Urinary bladder (tissue), 4 donors: Measurements from ENCODE around the gene WDFY1. TPM values are rescaled to one million over a fixed set of nuclear protein-coding genes. Genes with fewer than 3 reads are reported as not detected.
"Not testable (repeated sequence)": the region's sequence is repeated elsewhere in the genome, so short reads cannot be mapped to it uniquely, and the experiment has no call there.

Source experiments
- DNase-seq: peaks from one replicate; pipeline ENCODE4 v3.0.0-alpha.2; 2015; ENCODE audit errors: extremely low spot score
- H3K27ac ChIP-seq: one replicate; pipeline ENCODE4 v1.5.1; 2013; ENCODE audit warnings: low read depth, mild to moderate bottlenecking, moderate library complexity
- H3K36me3 ChIP-seq: one replicate; pipeline ENCODE4 v1.6.1; 2013; ENCODE audit warnings: mild to moderate bottlenecking, moderate library complexity; ENCODE audit not compliant: insufficient read depth
- H3K4me1 ChIP-seq: one replicate; pipeline ENCODE4 v1.6.1; 2013; ENCODE audit warnings: mild to moderate bottlenecking, moderate library complexity; ENCODE audit not compliant: insufficient read depth
- H3K4me3 ChIP-seq: one replicate; pipeline ENCODE4 v1.5.1; 2013; ENCODE audit warnings: low read depth, low read length
- WGBS: extraction: QIAGEN DNeasy Blood & Tissue Kit; methylation state at CpG from one replicate; pipeline ENCODE4 v1.1.7; 2013; 5-methylcytosine and 5-hydroxymethylcytosine counted together
- polyA plus RNA-seq: library from polyadenylated mRNA; stranded (reverse); fragments of 200-250 nt; gene quantifications from one replicate; pipeline ENCODE4 v1.2.3, GENCODE V29; 2013
- total RNA-seq: library from RNA; depleted of rRNA; stranded (reverse); fragments of >200 nt; gene quantifications from one replicate; pipeline ENCODE4 v1.2.3, GENCODE V29; 2014
- donor health status: healthy with polysubstance abuse.
- donor health status: healthy.

WDFY1 gene
- total and polyA plus RNA-seq, 2 donors = 22.6 to 104 TPM

DNA sequence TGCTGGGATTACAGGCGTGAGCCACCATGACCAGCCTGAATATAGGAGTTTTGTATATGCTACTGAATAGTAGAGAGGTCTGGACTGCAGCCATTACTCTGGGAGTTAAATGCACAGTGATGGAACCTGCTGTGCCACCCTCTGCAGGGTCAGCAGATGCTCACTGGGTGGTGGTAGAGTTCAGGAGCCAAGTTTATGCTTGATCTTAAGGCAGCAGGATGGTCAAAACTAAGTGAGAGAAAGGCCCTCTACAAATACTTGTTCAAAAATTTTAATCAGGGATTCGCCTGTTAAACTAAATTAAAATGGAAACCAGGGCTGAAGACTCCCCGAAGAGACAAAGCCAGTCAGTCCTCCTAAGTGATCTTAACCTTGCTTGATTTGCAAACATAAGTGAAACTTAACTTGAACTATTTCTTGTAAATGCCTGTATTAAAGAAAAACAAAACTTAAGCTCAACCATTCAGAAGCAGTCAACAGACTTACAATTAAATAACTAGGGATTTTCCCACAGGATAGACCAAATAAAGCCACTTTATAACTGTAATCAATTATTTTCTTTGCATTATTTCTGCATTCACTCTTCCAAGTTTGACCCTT, 4.2 kb upstream of the WDFY1 start:
- WGBS = 89% methylated on average over 3 of the region's 3 CpGs
- DNase-seq = no peak
- Histone ChIP-seq H3K27ac (no peak overlapping the region), H3K36me3 (no peaks in the 10 kb centered on the region), H3K4me3 (no peak overlapping the region), H3K4me1 (no peaks in the 10 kb centered on the region)

DNA sequence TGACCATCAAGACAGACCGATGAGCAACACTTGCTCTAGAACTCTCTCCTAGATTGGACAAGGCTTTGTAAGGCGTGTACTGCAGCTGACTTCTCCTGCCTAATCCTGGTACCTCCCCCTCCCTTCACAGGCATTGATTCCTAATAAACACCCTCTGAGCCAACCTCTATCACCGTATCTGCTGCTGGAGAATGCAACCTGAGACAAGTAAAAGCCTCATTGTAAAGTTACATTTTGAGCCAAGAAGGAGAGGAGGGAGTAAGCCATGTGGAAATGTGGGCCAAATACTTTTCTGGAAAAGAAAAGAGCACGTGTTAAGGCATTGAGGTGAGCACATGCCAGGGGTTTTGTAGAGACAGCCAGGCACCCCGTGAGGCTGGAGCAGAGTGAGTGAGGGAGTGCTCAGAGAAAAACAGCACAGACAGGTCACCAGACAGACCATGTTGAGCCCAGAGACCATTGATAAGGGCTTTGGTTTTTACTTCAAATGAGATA, 2.6 kb upstream of the WDFY1 start:
- Histone ChIP-seq H3K4me1 (no peaks in the 10 kb centered on the region), H3K36me3 (no peaks in the 10 kb centered on the region), H3K4me3 (no peak overlapping the region), H3K27ac (no peak overlapping the region)
- DNase-seq = no peak
- WGBS = 43% methylated on average over 5 of the region's 5 CpGs

GRCh38 chr2:223945755-223946154, 620 bp upstream of the WDFY1 start:
- DNase-seq = no peak
- no peaks in the 10 kb centered on the region for H3K36me3 ChIP-seq
- no peak overlapping the region for H3K4me3 ChIP-seq
- H3K27ac ChIP-seq = no peak overlapping the region
- WGBS = 37% methylated on average over 4 of the region's 4 CpGs
- H3K4me1 ChIP-seq = no peaks in the 10 kb centered on the region

- WGBS = under 1% methylated on average over 46 of the region's 46 CpGs
- no peaks in the 10 kb centered on the region for H3K36me3 ChIP-seq
- DNase-seq = no peak
These were observed 901 bp downstream of the WDFY1 start for GRCh38 chr2:223944166-223944702.

GRCh38 chr2:223943561-223944008, 1.6 kb downstream of the WDFY1 start:
- Histone ChIP-seq H3K4me1 (no peaks in the 10 kb centered on the region), H3K36me3 (no peaks in the 10 kb centered on the region), H3K27ac (no peak overlapping the region), H3K4me3 (peak overlapping the region; percentile 100)
- no peak for DNase-seq
- WGBS = 16% methylated on average over 7 of the region's 7 CpGs

More at GRCh38 chr2:223944166-223944702, 901 bp downstream of the WDFY1 start:
- Histone ChIP-seq H3K4me1 (no peaks in the 10 kb centered on the region), H3K27ac (peak overlapping the region; percentile 97), H3K4me3 (peak overlapping the region; percentile 100)

DNA sequence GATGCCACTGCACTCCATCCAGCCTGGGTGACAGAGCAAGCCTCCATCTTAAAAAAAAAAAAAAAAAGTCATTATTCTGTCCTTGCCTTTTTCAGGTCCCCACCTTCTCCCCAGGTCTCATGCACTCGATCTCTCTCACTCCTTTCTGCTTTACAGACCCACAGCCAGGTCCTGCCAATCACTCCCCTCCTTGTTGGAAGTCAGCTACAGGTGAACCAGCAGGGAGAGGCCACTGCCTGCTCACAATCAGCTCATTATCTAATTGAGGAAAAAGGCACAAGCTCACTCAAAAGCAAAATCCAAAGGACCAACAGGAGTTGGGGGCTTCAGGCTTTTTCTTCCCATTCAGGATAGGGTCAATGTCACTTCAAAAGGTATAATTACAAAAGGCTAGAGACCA, 2.0 kb downstream of the WDFY1 start:
- 76% methylated on average over 1 of the region's 1 CpG for WGBS
- H3K4me1 ChIP-seq = no peaks in the 10 kb centered on the region
- H3K27ac ChIP-seq = no peak overlapping the region
- no peak overlapping the region for H3K4me3 ChIP-seq
- no peaks in the 10 kb centered on the region for H3K36me3 ChIP-seq
- DNase-seq = no peak

GRCh38 chr2:223941579-223942277, 3.4 kb downstream of the WDFY1 start:
- H3K36me3 ChIP-seq = no peaks in the 10 kb centered on the region
- DNase-seq = no peak
- 61% methylated on average over 12 of the region's 12 CpGs for WGBS
- H3K4me1 ChIP-seq = peaks cover under 1% of the 10 kb centered on the region
- no peak overlapping the region for H3K4me3 ChIP-seq
- no peak overlapping the region for H3K27ac ChIP-seq

DNA sequence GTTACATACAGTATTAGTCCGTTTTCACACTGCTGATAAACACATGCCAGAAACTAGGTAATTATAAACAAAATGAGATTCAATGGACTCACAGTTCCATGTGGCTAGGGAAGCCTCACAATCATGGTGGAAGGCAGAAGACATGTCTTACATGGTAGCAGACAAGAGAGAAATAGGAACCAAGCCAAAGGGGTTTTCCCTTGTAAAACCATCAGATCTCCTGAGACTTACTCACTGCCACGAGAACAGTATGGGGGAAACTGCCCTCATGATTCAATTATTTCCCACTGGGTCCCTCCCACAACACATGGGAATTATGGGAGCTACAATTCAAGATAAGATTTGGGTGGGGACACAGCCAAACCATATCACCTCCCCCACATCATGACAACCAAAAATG, 5.7 kb downstream of the WDFY1 start:
- WGBS = 36% methylated on average over 2 of the region's 2 CpGs
- H3K36me3 ChIP-seq, H3K27ac ChIP-seq, H3K4me1 ChIP-seq, DNase-seq, H3K4me3 ChIP-seq: not testable (repeated sequence)

- Histone ChIP-seq H3K27ac (no peak overlapping the region), H3K4me1 (peaks cover 4% of the 10 kb centered on the region), H3K4me3 (no peak overlapping the region), H3K36me3 (no peaks in the 10 kb centered on the region)
- WGBS = 28% methylated on average over 1 of the region's 1 CpG
- no peak for DNase-seq
These were observed 7.6 kb downstream of the WDFY1 start for GRCh38 chr2:223937535-223937934.

DNA sequence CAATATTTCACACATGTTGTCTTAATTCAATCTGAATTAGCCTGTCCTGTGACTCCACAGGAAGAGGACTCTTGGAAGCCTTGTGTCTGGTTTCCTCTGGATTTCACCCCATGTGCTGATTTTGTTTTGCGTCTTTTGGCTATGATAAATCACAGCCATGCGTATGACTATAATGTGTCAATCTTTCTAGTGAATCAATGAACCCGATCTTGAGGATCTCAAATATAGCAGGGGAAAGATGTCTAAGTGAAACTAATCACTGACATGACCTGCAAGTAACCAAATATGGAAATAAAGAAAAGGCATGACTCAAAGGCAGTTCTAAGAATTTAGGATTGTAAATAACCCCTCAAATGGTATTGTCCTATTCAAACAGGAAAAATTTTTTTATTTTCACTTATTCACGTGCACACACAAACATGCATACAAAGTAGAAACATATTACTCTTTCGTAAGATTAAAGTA, 8.2 kb downstream of the WDFY1 start:
- 67% methylated on average over 5 of the region's 5 CpGs for WGBS
- no peaks in the 10 kb centered on the region for H3K36me3 ChIP-seq
- no peak for DNase-seq
- peaks cover 4% of the 10 kb centered on the region for H3K4me1 ChIP-seq
- no peak overlapping the region for H3K27ac ChIP-seq
- H3K4me3 ChIP-seq = no peak overlapping the region

GRCh38 chr2:223935459-223936125, 9.5 kb downstream of the WDFY1 start:
- no peak overlapping the region for H3K4me3 ChIP-seq
- no peak for DNase-seq
- no peak overlapping the region for H3K27ac ChIP-seq
- no peaks in the 10 kb centered on the region for H3K36me3 ChIP-seq
- peaks cover 4% of the 10 kb centered on the region for H3K4me1 ChIP-seq

GRCh38 chr2:223934870-223935269, 10.3 kb downstream of the WDFY1 start:
- no peak overlapping the region for H3K4me3 ChIP-seq
- H3K4me1 ChIP-seq = peaks cover 6% of the 10 kb centered on the region
- H3K36me3 ChIP-seq = no peaks in the 10 kb centered on the region
- DNase-seq = no peak
- no peak overlapping the region for H3K27ac ChIP-seq
- WGBS = 83% methylated on average over 6 of the region's 6 CpGs

DNA sequence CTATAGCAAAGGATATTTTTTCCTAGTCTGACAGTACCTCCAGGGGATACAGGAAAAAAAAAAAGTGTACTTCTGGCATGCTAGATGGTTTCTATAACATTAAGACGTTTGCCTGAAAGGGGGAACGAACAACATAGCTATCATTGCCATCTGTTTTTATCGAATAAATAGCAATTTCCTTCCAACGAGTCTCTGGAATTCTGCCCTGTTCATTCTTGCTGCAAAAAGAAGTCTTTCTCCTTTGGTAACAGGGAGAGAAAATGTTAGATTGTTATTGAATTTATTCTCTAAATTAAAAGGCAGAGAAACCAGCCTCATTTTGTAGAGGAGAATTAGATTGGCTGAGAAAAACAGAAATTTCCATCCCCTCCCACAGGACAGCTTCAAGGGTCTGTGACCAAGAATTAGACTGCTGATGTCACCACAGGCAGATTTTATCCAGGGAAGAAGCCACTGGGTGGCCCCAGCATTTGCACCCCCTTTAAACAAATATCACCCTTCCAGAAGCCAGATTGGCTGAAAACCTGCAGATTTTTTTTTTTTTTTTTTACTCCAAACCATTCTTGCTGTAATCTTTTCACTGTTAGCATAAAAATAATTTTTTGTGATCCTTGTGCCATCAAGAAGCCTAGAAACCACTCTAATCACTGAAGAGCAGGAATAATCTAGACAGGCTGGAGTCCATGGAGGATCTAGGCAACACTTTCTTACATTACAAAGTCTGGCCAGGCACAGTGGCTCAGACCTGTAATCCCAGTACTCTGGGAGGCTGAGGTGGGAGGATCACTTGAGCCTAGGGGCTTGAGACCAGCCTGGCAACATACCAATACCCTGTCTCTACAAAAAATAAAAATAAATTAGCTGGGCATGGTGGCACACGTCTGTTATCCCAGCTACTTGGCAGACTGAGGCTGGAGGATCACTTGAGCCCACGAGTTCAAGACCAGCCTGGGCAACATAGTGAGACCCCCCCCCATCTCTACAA, 12.0 kb downstream of the WDFY1 start:
- DNase-seq = no peak
- Histone ChIP-seq H3K27ac (no peak overlapping the region), H3K36me3 (no peaks in the 10 kb centered on the region), H3K4me1 (peaks cover 6% of the 10 kb centered on the region), H3K4me3 (no peak overlapping the region)
- 45% methylated on average over 6 of the region's 6 CpGs for WGBS
